ENCODE results near the gene STARD3NL. TPM values are rescaled to one million over a fixed set of nuclear protein-coding genes. Genes with fewer than 3 reads are reported as not detected.

Gene STARD3NL
- total and polyA plus RNA-seq, 10 of the 15 experiments (the other 5 are each of a cell fraction or from before 2014, with no cell fraction given), result 66.1 to 133 (median 85.7) TPM

- WGBS (ENCODE audit: insufficient coverage, insufficient replicate concordance, low lambda C conversion rate, missing lambda C conversion rate), result 27% methylated on average over 1 of the region's 1 CpG
- no TSS peak for BruUV-seq (replicated peaks)
- H3K9ac ChIP-seq (ENCODE audit: control insufficient read depth, insufficient read depth, low read length), result no peak overlapping the region
- no peak overlapping the region for H3K27ac ChIP-seq (ENCODE audit: control insufficient read depth, insufficient read depth)
- no peak overlapping the region for H3K4me3 ChIP-seq
- ChIA-PET SMC1A (ENCODE audit: uncharacterized antibody, unreplicated experiment) (interaction anchor here (0.7 to 1.3 kb wide), 5 partner anchors 9 to 172 kb away, joined by 3 to 4 read pairs (median 3); no protein-coding TSS in a partner anchor), CTCF (interaction anchor here (0.6 to 1.7 kb wide), 3 partner anchors 10 to 69 kb away, joined by 3 to 5 read pairs (median 3); no protein-coding TSS in a partner anchor), RAD21 (ENCODE audit: unreplicated experiment) (interaction anchor here (0.7 to 1.1 kb wide), 3 partner anchors 50 to 181 kb away, joined by 3 to 4 read pairs (median 3); no protein-coding TSS in a partner anchor), POLR2A (no interaction called here)
- no peak overlapping the region for H3K4me2 ChIP-seq (ENCODE audit: control insufficient read depth, insufficient read depth)
- no peak overlapping the region for H2AFZ ChIP-seq (ENCODE audit: control insufficient read depth, low read depth, low read length)
- H3K9me3 ChIP-seq (replicated peaks; ENCODE audit: control insufficient read depth, insufficient read depth, low read length), result no peaks in the 10 kb centered on the region; the same call in 2 of the 3 replicates
- no peak for ATAC-seq
- no peak for DNase-seq (ENCODE audit: low read depth, low spot score)
- intact Hi-C loops (cut with micrococcal nuclease; ENCODE audit: unreplicated experiment) (no loop called here), in situ Hi-C loops (cut with MboI) (no loop called here)
- H4K20me1 ChIP-seq (ENCODE audit: control insufficient read depth, insufficient read depth), result no peaks in the 10 kb centered on the region
- no peak for FAIRE-seq
- no peaks in the 10 kb centered on the region for H3K27me3 ChIP-seq (replicated peaks in 1 of 2; ENCODE audit: control insufficient read depth in 2 of 2, insufficient read depth in 2 of 2, low read length in 1 of 2)
- H3K79me2 ChIP-seq (ENCODE audit: control insufficient read depth, insufficient read depth, low read length), result no peaks in the 10 kb centered on the region
- H3K36me3 ChIP-seq (ENCODE audit: control insufficient read depth in 2 of 2, insufficient read depth in 2 of 2, low read length in 1 of 2), result no peaks in the 10 kb centered on the region
- H3K4me1 ChIP-seq (ENCODE audit: control insufficient read depth, insufficient read depth, low read length), result no peaks in the 10 kb centered on the region
- TF ChIP-seq ZBTB40 (IDR thresholded peaks at IDR 0.05; ENCODE audit: borderline replicate concordance), result no peak
- no peak for TF ChIP-seq ZNF217 (IDR thresholded peaks at IDR 0.05)
- no peak for TF ChIP-seq NRF1 (conservative IDR thresholded peaks at IDR 0.05; ENCODE audit: low read depth, low read length)
- no peak for TF ChIP-seq RELB (IDR thresholded peaks at IDR 0.05; ENCODE audit: low read depth)
- TF ChIP-seq RCOR1 (conservative IDR thresholded peaks at IDR 0.05; ENCODE audit: low read depth, low read length), result no peak
- TF ChIP-seq FOXM1 (IDR thresholded peaks at IDR 0.05; ENCODE audit: low read depth, low read length), result no peak
- no peak for TF ChIP-seq YBX1 (IDR thresholded peaks at IDR 0.05)
- no peak for TF ChIP-seq YY1 (IDR thresholded peaks at IDR 0.05; ENCODE audit: low read depth, low read length)
- TF ChIP-seq ZNF274 (IDR thresholded peaks at IDR 0.05; ENCODE audit: insufficient read depth, insufficient read length), result no peak
- TF ChIP-seq FOXK2 (IDR thresholded peaks at IDR 0.05), result no peak
- TF ChIP-seq IKZF2 (IDR thresholded peaks at IDR 0.05), result no peak
- no peak for TF ChIP-seq CEBPZ (IDR thresholded peaks at IDR 0.05; ENCODE audit: low read depth, low read length)
- no peak for TF ChIP-seq TCF7 (IDR thresholded peaks at IDR 0.05; ENCODE audit: borderline replicate concordance)
- TF ChIP-seq NR2C1 (IDR thresholded peaks at IDR 0.05), result no peak
- TF ChIP-seq DPF2 (IDR thresholded peaks at IDR 0.05), result no peak
- TF ChIP-seq CHD4 (IDR thresholded peaks at IDR 0.05), result no peak
- TF ChIP-seq ZZZ3 (IDR thresholded peaks at IDR 0.05; ENCODE audit: control insufficient read depth, insufficient read length, low read depth), result no peak
- TF ChIP-seq TARDBP (IDR thresholded peaks at IDR 0.05; ENCODE audit: borderline replicate concordance), result no peak
- no peak for TF ChIP-seq BCL11A (IDR thresholded peaks at IDR 0.05; ENCODE audit: low read depth, low read length)
Observed at GRCh38 chr7:38153515-38153914, 24.5 kb upstream of the STARD3NL start.
